GM18868 (cell line): ENCODE results near the gene RITA1.

Experiments
- ATAC-seq: cut with Tn5 transposase; IDR thresholded peaks from one replicate; pipeline ENCODE4 v1.9.1; 2021; ENCODE audit warnings: mild to moderate bottlenecking, moderate library complexity; ENCODE audit not compliant: unreplicated experiment

RITA1 gene

DNA sequence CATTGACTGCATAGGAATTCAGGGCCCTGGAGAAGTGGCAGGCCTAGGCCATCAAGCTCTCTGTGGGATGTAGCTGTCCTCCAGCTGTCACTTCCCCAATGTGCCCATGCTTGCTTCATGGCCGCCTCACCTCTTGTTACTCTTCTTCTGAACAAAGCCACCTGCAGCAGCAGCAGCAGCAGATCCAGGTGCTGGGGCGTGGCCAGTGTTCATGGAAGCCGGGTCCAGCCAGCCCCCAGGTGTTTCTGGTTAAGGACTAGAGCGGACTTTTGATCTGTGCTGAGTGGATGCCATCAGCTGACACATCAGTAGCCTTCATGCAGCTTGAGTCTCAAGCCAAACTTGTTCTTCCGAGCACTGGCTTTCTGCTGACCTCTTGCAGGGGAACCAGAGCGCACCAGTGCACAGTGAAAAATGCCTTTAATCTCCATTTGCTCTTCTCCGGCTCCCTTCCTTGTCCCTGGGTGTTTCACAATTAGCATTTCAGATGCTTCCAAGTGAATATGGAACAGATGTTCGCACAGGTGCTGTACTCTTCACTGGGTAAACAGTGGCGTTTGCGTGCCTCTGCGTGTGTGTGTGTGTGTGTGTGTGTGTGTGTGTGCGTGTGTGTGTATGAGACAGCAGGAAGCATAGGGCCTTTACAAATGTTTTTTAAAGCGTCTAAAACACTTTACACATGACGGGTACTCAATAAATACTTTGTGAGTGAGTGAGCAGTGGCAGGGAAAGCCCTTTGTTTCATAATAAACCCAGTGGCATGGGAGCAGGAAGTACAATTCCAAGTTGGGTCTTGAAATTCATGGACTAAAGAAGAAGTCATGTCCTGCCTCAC, 55.9 kb downstream of the RITA1 start:
- ATAC-seq: no peak
